Measurements from ENCODE around the gene TMEM45A.

DNA sequence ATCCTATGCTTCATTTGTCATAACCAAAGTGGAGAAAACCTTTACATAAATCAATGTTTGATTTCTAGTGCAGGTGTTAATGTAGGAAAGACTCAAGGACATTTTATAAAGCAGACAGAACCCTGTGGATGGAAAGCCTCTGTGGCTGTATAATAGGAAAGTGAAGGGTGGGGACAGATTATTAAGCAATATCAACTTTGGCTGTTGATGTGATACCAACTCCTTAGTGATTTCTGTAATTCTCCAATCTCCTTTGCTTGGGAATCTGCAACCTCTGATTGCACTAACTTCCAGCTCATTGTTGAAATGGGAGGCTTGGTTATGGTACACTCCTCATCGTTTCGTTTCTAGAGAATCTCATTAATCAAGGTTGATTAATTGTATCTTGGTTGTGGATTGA lies 87.7 kb downstream of the TMEM45A start:
- TF ChIP-seq, protein P1, sequence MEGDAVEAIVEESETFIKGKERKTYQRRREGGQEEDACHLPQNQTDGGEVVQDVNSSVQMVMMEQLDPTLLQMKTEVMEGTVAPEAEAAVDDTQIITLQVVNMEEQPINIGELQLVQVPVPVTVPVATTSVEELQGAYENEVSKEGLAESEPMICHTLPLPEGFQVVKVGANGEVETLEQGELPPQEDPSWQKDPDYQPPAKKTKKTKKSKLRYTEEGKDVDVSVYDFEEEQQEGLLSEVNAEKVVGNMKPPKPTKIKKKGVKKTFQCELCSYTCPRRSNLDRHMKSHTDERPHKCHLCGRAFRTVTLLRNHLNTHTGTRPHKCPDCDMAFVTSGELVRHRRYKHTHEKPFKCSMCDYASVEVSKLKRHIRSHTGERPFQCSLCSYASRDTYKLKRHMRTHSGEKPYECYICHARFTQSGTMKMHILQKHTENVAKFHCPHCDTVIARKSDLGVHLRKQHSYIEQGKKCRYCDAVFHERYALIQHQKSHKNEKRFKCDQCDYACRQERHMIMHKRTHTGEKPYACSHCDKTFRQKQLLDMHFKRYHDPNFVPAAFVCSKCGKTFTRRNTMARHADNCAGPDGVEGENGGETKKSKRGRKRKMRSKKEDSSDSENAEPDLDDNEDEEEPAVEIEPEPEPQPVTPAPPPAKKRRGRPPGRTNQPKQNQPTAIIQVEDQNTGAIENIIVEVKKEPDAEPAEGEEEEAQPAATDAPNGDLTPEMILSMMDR (IDR thresholded peaks at IDR 0.05; ENCODE audit: insufficient read depth, low read length, poor library complexity, severe bottlenecking), result no peak
- no peak for TF ChIP-seq EZH2phosphoT487 (conservative IDR thresholded peaks at IDR 0.05; ENCODE audit: low read length)

Data from SU-DHL-6 (cell line).